ENCODE results near the gene UVRAG. TPM values are rescaled to one million over a fixed set of nuclear protein-coding genes. Genes with fewer than 3 reads are reported as not detected.

Gene UVRAG
- total RNA-seq, 4 donors from 2014 or later, result 27.3 to 38.7 (median 33.6) TPM

GRCh38 chr11:75940911-75941310 lies 125.9 kb downstream of the UVRAG start:
- DNase-seq (ENCODE audit: low spot score in 2 of 2), result no peak
- no peaks in the 10 kb centered on the region for H3K36me3 ChIP-seq
- TF ChIP-seq POLR2A (IDR thresholded peaks at IDR 0.05), result no peak
- no peak for TF ChIP-seq EP300 (IDR thresholded peaks at IDR 0.05)
- TF ChIP-seq CTCF (IDR thresholded peaks at IDR 0.05), result no peak
- peaks cover 0 to 47% (median 20%) of the 10 kb centered on the region in 4 donors for H3K4me1 ChIP-seq
- no peaks in the 10 kb centered on the region for H3K27me3 ChIP-seq
- H3K9me3 ChIP-seq, result no peaks in the 10 kb centered on the region
- H3K4me3 ChIP-seq, result no peak overlapping the region
- peak overlapping the region in 1 of 4 donors; percentile 51 for H3K27ac ChIP-seq

GRCh38 chr11:75944515-75944914 lies 129.5 kb downstream of the UVRAG start:
- Histone ChIP-seq H3K27ac (no peak overlapping the region), H3K27me3 (no peaks in the 10 kb centered on the region), H3K4me1 (peaks cover 0 to 60% (median 24%) of the 10 kb centered on the region in 4 donors), H3K36me3 (no peaks in the 10 kb centered on the region), H3K9me3 (no peaks in the 10 kb centered on the region), H3K4me3 (no peak overlapping the region)
- TF ChIP-seq POLR2A (IDR thresholded peaks at IDR 0.05) (no peak), EP300 (IDR thresholded peaks at IDR 0.05) (no peak), CTCF (IDR thresholded peaks at IDR 0.05) (no peak)
- WGBS, 2 donors, result 94 to 99% methylated on average over 3 of the region's 3 CpGs
- DNase-seq (ENCODE audit: low spot score in 2 of 2), result no peak

DNA sequence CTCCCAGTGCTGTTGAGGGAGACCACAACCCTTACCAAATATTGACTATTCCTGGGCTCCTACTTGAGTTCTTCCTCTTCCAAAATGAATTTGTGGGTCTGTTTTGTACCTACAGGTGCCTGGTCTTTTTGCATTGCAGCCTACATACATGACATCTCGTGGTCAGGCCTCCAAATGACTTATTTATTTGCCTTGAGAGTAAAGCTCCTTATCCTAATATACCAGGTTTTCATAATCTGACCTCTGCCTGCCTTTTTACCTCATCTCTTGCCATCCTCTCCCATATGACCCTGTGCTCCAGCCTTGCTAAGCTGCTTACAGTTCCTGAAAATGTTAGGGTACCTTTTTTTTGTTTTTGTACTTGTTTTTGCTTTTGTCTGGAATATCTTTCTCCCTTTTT lies 130.4 kb downstream of the UVRAG start:
- Histone ChIP-seq H3K4me3 (no peak overlapping the region), H3K27ac (no peak overlapping the region), H3K4me1 (peaks cover 0 to 51% (median 20%) of the 10 kb centered on the region in 4 donors), H3K9me3 (no peaks in the 10 kb centered on the region), H3K36me3 (no peaks in the 10 kb centered on the region), H3K27me3 (no peaks in the 10 kb centered on the region)
- 85 to 90% methylated on average over 1 of the region's 1 CpG for WGBS, 2 donors
- no peak for TF ChIP-seq EP300 (IDR thresholded peaks at IDR 0.05)
- TF ChIP-seq POLR2A (IDR thresholded peaks at IDR 0.05), result no peak
- no peak for TF ChIP-seq CTCF (IDR thresholded peaks at IDR 0.05)
- DNase-seq (ENCODE audit: low spot score in 2 of 2), result no peak

- peaks cover 0 to 46% (median 15%) of the 10 kb centered on the region in 4 donors for H3K4me1 ChIP-seq
- no peak overlapping the region for H3K4me3 ChIP-seq
- TF ChIP-seq CTCF (IDR thresholded peaks at IDR 0.05) (no peak), POLR2A (IDR thresholded peaks at IDR 0.05) (no peak)
- H3K9me3 ChIP-seq, result no peaks in the 10 kb centered on the region
- H3K36me3 ChIP-seq, result no peaks in the 10 kb centered on the region
- WGBS, 2 donors, result 65 to 82% methylated on average over 2 of the region's 2 CpGs
- peak overlapping the region in 1 of 4 donors; percentile 66 for H3K27ac ChIP-seq
- no peaks in the 10 kb centered on the region for H3K27me3 ChIP-seq
- DNase-seq (ENCODE audit: low spot score in 2 of 2), result no peak
Observed at GRCh38 chr11:75945947-75946346, 130.9 kb downstream of the UVRAG start.

- DNase-seq (ENCODE audit: low spot score in 2 of 2), result peak in 1 of 2 donors; percentile 37
- no peaks in the 10 kb centered on the region for H3K27me3 ChIP-seq
- peak overlapping the region in 1 of 4 donors; percentile 66 for H3K27ac ChIP-seq
- H3K4me3 ChIP-seq, result no peak overlapping the region
- peaks cover 0 to 37% (median 8%) of the 10 kb centered on the region in 4 donors for H3K4me1 ChIP-seq
- 74 to 78% methylated on average over 8 of the region's 8 CpGs for WGBS, 2 donors
- TF ChIP-seq EP300 (IDR thresholded peaks at IDR 0.05) (no peak), CTCF (IDR thresholded peaks at IDR 0.05) (no peak), POLR2A (IDR thresholded peaks at IDR 0.05) (no peak)
- no peaks in the 10 kb centered on the region for H3K9me3 ChIP-seq
- H3K36me3 ChIP-seq, result no peaks in the 10 kb centered on the region
Observed at GRCh38 chr11:75946531-75947530, 131.8 kb downstream of the UVRAG start.

All from tibial nerve (tissue), 4 donors.